Measurements from ENCODE around the gene AKR1B15.

DNA sequence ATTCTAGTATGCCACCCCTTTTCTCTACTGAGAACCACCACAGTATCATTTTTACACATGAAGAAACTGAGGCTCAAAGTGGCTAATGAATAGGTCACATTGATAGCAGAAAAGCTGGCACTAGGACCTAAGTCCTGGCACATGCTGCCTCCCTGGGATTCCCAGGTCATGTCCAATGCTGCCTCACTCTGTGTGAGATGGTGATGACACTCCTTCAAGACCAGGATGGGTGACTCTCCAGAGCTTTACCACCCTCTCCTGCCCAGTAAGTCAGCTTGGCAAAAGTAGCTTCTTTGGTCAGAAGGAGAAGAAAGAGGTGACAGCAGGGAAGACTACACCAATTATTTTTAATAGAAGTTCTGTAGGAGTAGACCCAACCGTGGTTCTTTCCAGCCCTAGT lies 34.8 kb upstream of the AKR1B15 start:
- TF ChIP-seq CTCF (IDR thresholded peaks at IDR 0.05) (no peak), POLR2A (IDR thresholded peaks at IDR 0.05) (no peak)
